Body of pancreas (tissue), 4 donors: ENCODE measurements around the gene LHX8.

Experiments used
- POLR2A ChIP-seq, 3 donors: fragments of 450-650 bp; IDR thresholded peaks; one replicate each; pipeline ENCODE4 v1.6.1; 2016; ENCODE audit warnings: antibody characterized with exemption in 3 of 3, mild to moderate bottlenecking in 2 of 3
- TF ChIP-seq, protein P1 (sequence below), 7 experiments: fragments of 450-650 bp in 4 of 7; fragments of 200-600 bp in 3 of 7; sonication (generic) in 3 of 7; IDR thresholded peaks; one replicate each; pipeline ENCODE4 v1.5.1; 2016 to 2019; ENCODE audit warnings: antibody characterized with exemption in 7 of 7

DNA sequence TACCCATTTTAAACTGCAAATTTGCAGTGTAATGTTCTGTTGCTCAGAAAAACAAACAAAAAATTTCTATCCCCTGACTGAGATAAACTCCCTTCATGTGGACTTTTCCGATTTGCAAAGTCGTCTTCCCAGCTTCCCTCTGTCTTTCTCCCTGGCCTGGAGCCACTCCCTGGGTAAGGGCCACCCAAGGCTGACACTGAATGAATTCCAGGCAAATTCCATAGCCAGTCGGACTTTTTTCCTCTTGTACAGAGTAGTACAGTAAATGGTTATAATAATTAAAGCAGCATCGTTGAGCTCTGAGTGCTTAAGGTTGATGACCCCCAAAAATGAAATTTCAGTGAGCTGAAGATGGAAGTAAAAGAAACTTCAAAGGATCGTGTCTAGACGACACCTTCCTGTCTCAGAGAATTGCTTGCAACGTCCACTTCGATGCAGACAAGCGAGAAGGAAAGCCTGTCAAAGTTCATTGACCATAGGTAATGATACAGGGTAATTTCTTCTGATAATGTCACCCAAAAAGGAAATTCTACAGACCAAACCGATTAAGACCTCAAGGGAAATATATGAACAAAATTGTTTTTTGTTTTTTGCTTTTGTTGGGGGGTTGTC, 33.6 kb upstream of the LHX8 start:
- TF ChIP-seq, protein P1, sequence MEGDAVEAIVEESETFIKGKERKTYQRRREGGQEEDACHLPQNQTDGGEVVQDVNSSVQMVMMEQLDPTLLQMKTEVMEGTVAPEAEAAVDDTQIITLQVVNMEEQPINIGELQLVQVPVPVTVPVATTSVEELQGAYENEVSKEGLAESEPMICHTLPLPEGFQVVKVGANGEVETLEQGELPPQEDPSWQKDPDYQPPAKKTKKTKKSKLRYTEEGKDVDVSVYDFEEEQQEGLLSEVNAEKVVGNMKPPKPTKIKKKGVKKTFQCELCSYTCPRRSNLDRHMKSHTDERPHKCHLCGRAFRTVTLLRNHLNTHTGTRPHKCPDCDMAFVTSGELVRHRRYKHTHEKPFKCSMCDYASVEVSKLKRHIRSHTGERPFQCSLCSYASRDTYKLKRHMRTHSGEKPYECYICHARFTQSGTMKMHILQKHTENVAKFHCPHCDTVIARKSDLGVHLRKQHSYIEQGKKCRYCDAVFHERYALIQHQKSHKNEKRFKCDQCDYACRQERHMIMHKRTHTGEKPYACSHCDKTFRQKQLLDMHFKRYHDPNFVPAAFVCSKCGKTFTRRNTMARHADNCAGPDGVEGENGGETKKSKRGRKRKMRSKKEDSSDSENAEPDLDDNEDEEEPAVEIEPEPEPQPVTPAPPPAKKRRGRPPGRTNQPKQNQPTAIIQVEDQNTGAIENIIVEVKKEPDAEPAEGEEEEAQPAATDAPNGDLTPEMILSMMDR (IDR thresholded peaks at IDR 0.05) = no peak
- no peak for TF ChIP-seq POLR2A (IDR thresholded peaks at IDR 0.05)
